ENCODE results near the gene USF1. TPM values are rescaled to one million over a fixed set of nuclear protein-coding genes. Genes with fewer than 3 reads are reported as not detected.
A peak's percentile ranks its signal among the peaks of the same experiment; 100 is the strongest.

USF1 gene
- polyA plus RNA-seq, 1 donor (not counting 4 experiments of a cell fraction or from before 2014, with no cell fraction given) = 31.6 TPM

GRCh38 chr1:161037661-161038522 is 7.9 kb downstream of the USF1 start:
- no peak for DNase-seq (ENCODE audit: low read depth, low spot score)
- Histone ChIP-seq H3K9me1 (ENCODE audit: control insufficient read depth, extremely low read depth, insufficient read depth, low read length) (no peaks in the 10 kb centered on the region), H3K9me3 (ENCODE audit: control insufficient read depth, low read depth, low read length) (no peaks in the 10 kb centered on the region), H4K20me1 (ENCODE audit: control insufficient read depth, extremely low read depth, insufficient read depth, low read length) (no peaks in the 10 kb centered on the region), H2AFZ (ENCODE audit: control insufficient read depth, low read length) (peak overlapping the region; percentile 87), H3K79me2 (ENCODE audit: control insufficient read depth, insufficient read depth, low read length) (peaks cover 6% of the 10 kb centered on the region), H3K27ac (ENCODE audit: control insufficient read depth, insufficient read depth, low read length) (peak overlapping the region; percentile 82), H3K27me3 (ENCODE audit: control insufficient read depth, extremely low read depth, insufficient read depth, low read length) (no peaks in the 10 kb centered on the region), H3K9ac (ENCODE audit: control insufficient read depth, extremely low read depth, insufficient read depth, low read length) (peak overlapping the region; percentile 84), H3K4me3 (ENCODE audit: control insufficient read depth in 2 of 3, extremely low read depth in 1 of 3, insufficient read depth in 2 of 3, low read depth in 1 of 3, low read length in 3 of 3) (peak overlapping the region; percentile 77 to 85 (median 77)), H3K36me3 (ENCODE audit: control insufficient read depth in 2 of 2, extremely low read depth in 1 of 2, insufficient read depth in 2 of 2, low read length in 2 of 2) (peaks cover 21 to 23% of the 10 kb centered on the region in 2 experiments), H3K4me2 (ENCODE audit: control insufficient read depth, extremely low read depth, insufficient read depth, low read depth, low read length) (peak overlapping the region; percentile 89), H3K4me1 (ENCODE audit: control insufficient read depth, extremely low read depth, insufficient read depth, low read length) (peaks cover 18% of the 10 kb centered on the region)
- FAIRE-seq = no peak
- dilution Hi-C loops (cut with MboI; ENCODE audit: extremely low pct_ligation_motif_present, low sequenced_read_pairs) = no loop called here
- TF ChIP-seq EZH2 (IDR thresholded peaks at IDR 0.05; ENCODE audit: low read length) = no peak
- TF ChIP-seq CTCF (optimal IDR thresholded peaks at IDR 0.05 in 1 of 3, IDR thresholded peaks at IDR 0.05 in 1 of 3, conservative IDR thresholded peaks at IDR 0.05 in 1 of 3; ENCODE audit: extremely low read depth in 1 of 3, insufficient read depth in 2 of 3, low read length in 3 of 3) = no peak

- FAIRE-seq (peak; percentile 90), DNase-seq (ENCODE audit: low read depth, low spot score) (peak; percentile 90)
- Histone ChIP-seq H3K27me3 (ENCODE audit: control insufficient read depth, extremely low read depth, insufficient read depth, low read length) (no peaks in the 10 kb centered on the region), H3K9me3 (ENCODE audit: control insufficient read depth, low read depth, low read length) (no peaks in the 10 kb centered on the region), H3K9ac (ENCODE audit: control insufficient read depth, extremely low read depth, insufficient read depth, low read length) (peak overlapping the region; percentile 18), H3K4me3 (ENCODE audit: control insufficient read depth in 2 of 3, extremely low read depth in 1 of 3, insufficient read depth in 2 of 3, low read depth in 1 of 3, low read length in 3 of 3) (no peak overlapping the region), H2AFZ (ENCODE audit: control insufficient read depth, low read length) (no peak overlapping the region), H3K36me3 (ENCODE audit: control insufficient read depth in 2 of 2, extremely low read depth in 1 of 2, insufficient read depth in 2 of 2, low read length in 2 of 2) (no peaks in the 10 kb centered on the region), H3K4me2 (ENCODE audit: control insufficient read depth, extremely low read depth, insufficient read depth, low read depth, low read length) (no peak overlapping the region), H3K79me2 (ENCODE audit: control insufficient read depth, insufficient read depth, low read length) (peaks cover 6% of the 10 kb centered on the region), H3K27ac (ENCODE audit: control insufficient read depth, insufficient read depth, low read length) (peak overlapping the region; percentile 61), H4K20me1 (ENCODE audit: control insufficient read depth, extremely low read depth, insufficient read depth, low read length) (no peaks in the 10 kb centered on the region), H3K4me1 (ENCODE audit: control insufficient read depth, extremely low read depth, insufficient read depth, low read length) (peaks cover 22% of the 10 kb centered on the region), H3K9me1 (ENCODE audit: control insufficient read depth, extremely low read depth, insufficient read depth, low read length) (no peaks in the 10 kb centered on the region)
- no peak for TF ChIP-seq EZH2 (IDR thresholded peaks at IDR 0.05; ENCODE audit: low read length)
- dilution Hi-C loops (cut with MboI; ENCODE audit: extremely low pct_ligation_motif_present, low sequenced_read_pairs) = no loop called here
Observed at GRCh38 chr1:161033751-161034150, 12.0 kb downstream of the USF1 start.

All from keratinocyte (primary cell).